HTR-8/SVneo (cell line): ENCODE measurements around the gene NDUFA9.

Experiments used
- DNase-seq: peaks from one replicate; pipeline ENCODE4 v3.0.0; 2011; ENCODE audit warnings: low spot score, mixed read lengths; ENCODE audit not compliant: insufficient read length
- FAIRE-seq: peaks from 2 replicates; lab custom pipeline; 2011; peaks lifted over from hg19 to GRCh38; lab: Jason Lieb, UNC

The NDUFA9 gene

GRCh38 chr12:4648501-4649357 is at the start of gene NDUFA9, which contains the start of gene AKAP3:
NDUFA9 (plus strand) TSS chr12:4649114; CDS start chr12:4649127, 13 bp downstream.
AKAP3 (minus strand) TSS chr12:4649051; CDS start chr12:4638196, 10,855 bp downstream.
- DNase-seq, result peak; percentile 91
- FAIRE-seq, result peak; percentile 98

DNA sequence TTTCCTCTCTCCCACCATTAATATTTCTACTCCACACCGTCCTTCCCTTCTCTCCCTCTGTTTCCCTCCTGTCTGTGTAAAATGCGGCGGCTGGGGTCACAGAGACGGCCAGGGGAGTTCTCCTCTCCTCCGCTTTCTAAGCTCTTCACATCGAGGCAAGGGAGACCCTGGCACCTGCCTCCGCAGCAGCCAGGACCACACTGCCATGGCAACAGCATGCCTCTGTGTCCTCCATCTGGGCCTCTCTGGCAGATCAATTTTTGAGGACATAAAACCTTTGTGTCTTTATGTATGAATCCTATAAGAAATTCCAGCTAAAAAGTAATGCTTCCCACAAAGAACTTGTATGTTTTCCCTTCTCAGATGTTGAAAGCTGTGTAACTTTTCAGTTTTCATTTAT is 45.5 kb upstream of the NDUFA9 start:
- FAIRE-seq (no peak), DNase-seq (no peak)

- no peak for FAIRE-seq
- no peak for DNase-seq
Observed at GRCh38 chr12:4603946-4604345, 45.0 kb upstream of the NDUFA9 start.

GRCh38 chr12:4604684-4605193 is 44.2 kb upstream of the NDUFA9 start:
- DNase-seq, result peak; percentile 94
- peak; percentile 97 for FAIRE-seq

- DNase-seq (no peak), FAIRE-seq (no peak)
Observed at GRCh38 chr12:4607056-4607455, 41.9 kb upstream of the NDUFA9 start.

DNA sequence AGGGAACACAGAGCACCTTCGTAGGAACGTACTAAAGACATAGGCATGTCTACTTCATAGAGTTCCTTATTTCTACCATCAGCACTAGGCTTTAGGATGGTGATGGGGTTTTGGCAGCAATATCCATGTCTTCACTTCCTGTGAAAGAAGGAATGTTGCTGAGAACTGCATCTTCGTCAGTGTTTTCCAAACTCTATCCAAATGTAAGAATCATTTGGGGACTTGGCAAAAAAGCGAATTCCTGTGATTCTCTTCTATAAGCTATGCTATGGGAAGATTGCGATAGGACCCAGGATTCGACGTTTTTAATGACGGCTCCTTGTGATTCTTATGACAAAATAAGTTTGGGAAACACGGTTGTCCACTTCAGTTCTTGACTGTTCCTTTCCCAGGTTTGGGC is 39.8 kb upstream of the NDUFA9 start:
- no peak for DNase-seq
- no peak for FAIRE-seq

DNA sequence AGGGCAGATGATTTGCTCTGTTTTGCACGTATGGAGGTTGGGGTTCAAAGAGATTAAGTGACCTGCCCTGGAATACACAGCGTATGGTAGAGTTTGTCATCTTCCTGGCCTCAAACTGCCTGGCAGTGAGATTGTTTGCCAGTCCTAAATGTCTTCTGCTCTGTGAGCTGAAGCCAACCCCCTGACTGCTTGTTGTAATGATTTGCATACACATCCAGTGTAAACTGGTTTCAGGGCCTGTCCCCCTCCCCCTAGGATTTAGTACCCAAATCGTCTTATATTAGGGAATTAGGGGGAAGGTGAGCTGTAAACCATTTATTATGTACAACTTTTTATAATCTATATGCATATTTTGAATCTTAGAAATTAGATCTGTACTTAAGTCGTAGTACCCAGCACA is 38.4 kb upstream of the NDUFA9 start:
- DNase-seq, result no peak
- FAIRE-seq, result peak; percentile 33

DNA sequence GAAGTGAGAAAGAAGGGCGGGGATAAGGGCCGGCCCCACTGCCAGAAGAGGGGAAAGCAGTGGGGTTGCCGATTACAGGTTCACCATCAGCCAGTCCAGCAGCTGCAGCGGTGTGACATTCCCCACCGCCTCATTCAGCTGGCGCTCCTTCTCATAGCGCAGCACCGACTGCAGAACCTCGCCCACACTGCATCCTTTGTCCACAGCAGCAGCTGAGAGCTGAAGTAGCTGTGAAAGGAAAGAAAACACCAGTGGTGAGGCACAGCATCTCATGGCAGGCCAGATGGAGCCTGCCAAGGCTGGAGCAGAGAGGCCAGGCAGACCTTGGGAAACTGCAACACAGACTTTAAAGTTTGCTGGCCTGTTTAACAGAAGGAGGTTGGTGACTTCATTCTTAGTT is 33.2 kb upstream of the NDUFA9 start:
- DNase-seq, result no peak
- FAIRE-seq, result no peak

DNA sequence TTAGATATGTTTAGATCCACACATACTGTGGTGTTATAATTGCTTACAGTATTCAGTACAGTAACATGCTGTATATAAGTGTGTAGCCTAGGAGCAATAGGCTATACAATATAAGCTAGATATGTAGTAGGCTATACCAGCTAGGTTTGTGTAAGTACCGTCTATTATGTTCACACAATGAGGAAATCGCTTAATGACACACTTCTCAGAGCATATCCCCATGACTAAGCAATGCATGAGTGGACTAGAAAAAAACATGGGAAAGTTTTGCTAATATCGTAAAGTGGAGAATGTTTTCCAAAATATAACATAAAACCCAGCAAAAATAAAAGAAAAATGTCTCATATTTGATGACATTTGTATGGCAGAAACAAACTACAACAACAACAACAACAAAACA is 27.4 kb upstream of the NDUFA9 start:
- DNase-seq, result no peak

DNA sequence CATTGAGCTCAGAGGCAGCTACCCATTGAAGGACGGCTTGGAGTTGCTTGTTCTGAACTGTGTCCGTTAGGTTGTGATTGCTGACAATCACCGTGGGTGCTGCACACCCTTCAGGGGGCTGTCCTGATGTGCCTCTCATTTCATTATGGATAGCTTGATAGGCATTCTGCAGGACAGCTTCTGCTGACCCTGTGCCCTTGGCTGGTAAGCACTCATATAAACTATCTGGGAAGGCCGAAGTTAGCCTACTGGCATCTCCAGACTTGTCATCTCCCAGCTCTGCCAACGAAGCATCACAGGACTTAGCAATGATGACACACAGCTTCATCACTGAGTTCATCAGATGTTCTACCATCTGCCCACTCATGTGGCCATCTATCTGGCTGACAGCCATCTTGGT is 22.4 kb upstream of the NDUFA9 start:
- FAIRE-seq, result no peak

More for the DNA sequence above, 27.4 kb upstream of the NDUFA9 start:
- FAIRE-seq, result no peak

GRCh38 chr12:4628406-4628805 is 20.5 kb upstream of the NDUFA9 start:
- FAIRE-seq (no peak), DNase-seq (no peak)

More for the DNA sequence above, 22.4 kb upstream of the NDUFA9 start:
- DNase-seq, result no peak

- DNase-seq, result no peak
- FAIRE-seq, result no peak
Observed at GRCh38 chr12:4630262-4630661, 18.7 kb upstream of the NDUFA9 start.

DNA sequence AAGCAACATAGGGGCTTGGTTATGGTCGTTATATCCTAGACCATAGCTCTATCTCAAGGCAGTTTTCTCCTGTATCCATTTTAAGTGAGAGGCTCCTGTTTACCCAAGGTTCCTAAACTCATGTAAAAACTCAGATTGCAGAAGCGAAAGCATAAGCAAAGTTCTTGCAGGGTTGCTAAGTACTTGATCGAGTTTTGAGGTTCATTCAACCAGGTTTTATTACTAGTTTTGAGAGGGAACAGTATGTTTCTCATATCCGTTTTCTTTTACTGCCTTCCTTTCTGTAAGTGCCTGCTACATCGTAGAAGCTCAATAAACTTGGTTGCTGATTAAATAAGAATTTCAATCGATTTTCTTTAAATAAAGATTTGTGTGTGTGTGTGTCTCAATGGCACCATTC is 5.2 kb upstream of the NDUFA9 start:
- FAIRE-seq (no peak), DNase-seq (no peak)

GRCh38 chr12:4645023-4645422 is 3.9 kb upstream of the NDUFA9 start:
- no peak for FAIRE-seq
- no peak for DNase-seq

DNA sequence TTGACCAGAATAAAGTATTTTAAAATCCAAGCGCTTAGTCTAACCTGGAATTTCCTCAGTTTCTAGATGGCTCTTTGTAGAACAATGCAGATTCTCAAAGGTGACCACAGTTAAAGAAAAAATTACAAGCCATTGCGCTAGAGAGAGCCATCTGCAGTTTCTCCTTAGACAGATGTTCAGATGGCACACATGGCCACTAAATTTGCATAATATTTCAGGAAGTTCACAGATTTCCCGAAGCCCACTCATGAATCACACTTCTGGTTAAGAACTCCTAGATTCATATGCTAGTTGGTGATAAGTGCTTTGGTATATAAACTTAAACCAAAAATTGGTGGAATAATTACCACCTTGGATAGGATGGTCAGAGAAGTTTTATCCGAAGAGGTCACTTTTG is 812 bp upstream of the NDUFA9 start:
- no peak for DNase-seq
- no peak for FAIRE-seq

GRCh38 chr12:4649358-4649661 is 396 bp downstream of the NDUFA9 start:
- FAIRE-seq, result peak; percentile 20
- DNase-seq, result no peak

GRCh38 chr12:4653257-4653656 is 4.3 kb downstream of the NDUFA9 start:
- no peak for FAIRE-seq
- DNase-seq, result no peak

DNA sequence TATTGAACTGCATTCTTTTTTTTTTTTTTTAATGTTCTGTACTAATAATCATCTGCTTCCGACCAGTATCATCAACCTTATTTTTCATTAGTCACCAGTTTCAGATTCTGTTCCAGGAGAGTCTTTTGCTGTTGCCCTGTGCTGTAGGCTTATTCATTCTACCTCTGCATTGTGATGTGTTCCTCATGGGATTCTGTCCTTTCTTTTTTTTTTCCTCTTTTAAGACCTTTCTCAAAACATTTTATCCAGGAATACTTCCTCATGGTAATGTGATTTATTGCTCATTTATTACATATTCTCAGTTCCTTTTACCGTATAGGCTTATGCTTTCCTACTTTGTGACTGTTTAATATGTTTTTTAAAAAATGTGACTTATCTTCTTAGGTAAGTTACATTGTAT is 4.8 kb downstream of the NDUFA9 start:
- no peak for FAIRE-seq
- no peak for DNase-seq

- no peak for FAIRE-seq
Observed at GRCh38 chr12:4663971-4664505, 15.1 kb downstream of the NDUFA9 start.

DNA sequence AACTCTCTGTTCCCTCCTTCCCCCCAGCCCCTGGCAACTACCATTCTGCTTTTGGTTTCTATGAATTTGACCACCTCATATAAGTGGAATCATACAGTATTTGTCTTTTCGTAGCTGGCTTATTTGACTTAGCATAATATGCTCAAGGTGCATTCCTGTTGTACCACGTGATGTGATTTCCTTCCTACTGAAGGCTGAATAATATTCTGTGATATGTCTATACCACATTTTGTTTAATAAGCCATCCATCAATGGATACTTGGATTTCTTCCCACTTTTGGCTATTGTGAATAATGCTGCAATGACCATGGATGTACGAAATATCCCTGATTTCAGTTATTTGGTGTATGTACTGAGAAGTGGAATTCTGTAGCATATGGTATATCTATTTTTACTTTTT is 16.3 kb downstream of the NDUFA9 start:
- DNase-seq (no peak), FAIRE-seq (no peak)

More at GRCh38 chr12:4663971-4664505, 15.1 kb downstream of the NDUFA9 start:
- DNase-seq, result peak; percentile 34

DNA sequence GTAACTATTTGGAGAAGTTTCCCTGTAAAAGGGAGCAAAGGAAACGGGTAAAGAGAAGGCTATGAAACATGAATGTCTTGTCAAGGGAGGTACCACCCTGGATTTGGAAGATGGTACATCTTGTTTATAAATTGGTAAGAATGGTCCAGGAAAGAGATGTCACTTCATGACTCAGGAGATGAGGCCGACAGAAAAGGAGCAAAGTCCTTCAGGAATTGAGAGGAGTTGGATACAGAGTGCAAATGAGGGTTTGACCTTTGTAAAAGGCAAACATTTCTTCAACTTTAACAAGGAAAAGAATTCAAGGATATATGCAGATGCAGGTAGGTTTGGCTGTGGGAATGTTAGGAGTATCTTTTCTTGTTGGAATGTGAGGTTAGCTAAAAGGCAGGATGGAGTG is 30.8 kb downstream of the NDUFA9 start:
- DNase-seq (no peak), FAIRE-seq (peak; percentile 42)

- DNase-seq, result no peak
- no peak for FAIRE-seq
Observed at GRCh38 chr12:4681732-4682131, 32.8 kb downstream of the NDUFA9 start.
